Stimulated activated CD8-positive, alpha-beta memory T cell treated with anti-CD3 and anti-CD28 coated beads, Interleukin-2, amount 100 ng/mL, for 48 hours (primary cell): Measurements from ENCODE around the gene HIPK2.

Experiments used
- DNase-seq, 2 donors: peaks; one replicate each; pipeline ENCODE4 v3.0.0-alpha.2; 2020; ENCODE audit warnings: low read depth in 2 of 2

Gene HIPK2

DNA sequence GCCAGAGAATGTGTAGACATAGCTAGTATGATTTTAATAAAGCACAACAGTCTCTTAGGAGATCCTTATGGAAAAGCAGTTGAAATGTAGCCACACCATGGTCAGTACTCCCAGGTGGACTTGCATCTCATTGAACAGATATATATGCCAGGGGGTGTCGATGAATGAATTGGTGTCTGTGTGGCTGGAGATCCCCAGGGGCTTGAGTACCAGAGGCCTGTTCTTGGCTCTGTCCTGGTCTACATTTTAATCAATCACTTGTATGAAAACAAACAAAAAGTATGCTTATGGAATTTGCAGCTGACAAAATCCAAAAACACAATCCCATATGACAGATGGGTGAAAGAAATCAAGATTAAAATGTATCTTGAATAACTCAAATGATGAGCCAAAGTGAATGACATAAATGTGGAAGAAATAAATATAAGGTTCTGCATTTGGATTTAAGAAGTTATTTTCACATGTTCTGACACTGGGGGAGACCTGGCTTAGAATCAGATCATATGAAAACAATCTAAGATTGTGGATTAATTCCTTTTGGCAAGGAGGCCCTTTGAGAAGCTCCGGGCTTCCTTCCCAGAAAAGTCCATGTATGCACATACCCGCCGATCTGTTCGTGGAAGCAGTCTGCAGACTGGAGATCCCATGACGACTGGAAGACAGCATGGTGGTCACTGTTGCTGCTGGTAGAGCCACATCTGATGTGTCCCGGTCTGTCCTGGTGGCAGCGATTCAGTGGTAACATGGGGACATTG lies 238.7 kb downstream of the HIPK2 start:
- DNase-seq: no peak

DNA sequence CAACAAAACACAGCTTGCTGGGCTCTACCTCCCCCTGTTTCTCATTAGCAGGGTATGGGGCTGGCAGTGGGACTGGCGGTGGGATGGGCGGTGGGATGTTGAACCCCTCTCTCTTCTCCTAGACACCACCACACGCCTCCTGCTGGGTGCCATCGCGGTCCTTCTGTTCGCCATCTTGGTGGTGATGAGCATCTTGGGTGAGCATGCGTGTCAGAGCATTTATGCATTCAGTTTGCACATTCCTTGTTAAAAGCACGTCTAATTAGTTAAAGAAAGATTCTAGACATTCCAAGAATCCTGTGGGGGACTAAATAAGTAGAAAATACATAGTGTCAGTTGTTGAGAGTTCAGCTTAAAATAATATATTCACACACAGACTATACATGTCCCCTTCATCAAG lies 241.6 kb downstream of the HIPK2 start:
- DNase-seq: no peak

DNA sequence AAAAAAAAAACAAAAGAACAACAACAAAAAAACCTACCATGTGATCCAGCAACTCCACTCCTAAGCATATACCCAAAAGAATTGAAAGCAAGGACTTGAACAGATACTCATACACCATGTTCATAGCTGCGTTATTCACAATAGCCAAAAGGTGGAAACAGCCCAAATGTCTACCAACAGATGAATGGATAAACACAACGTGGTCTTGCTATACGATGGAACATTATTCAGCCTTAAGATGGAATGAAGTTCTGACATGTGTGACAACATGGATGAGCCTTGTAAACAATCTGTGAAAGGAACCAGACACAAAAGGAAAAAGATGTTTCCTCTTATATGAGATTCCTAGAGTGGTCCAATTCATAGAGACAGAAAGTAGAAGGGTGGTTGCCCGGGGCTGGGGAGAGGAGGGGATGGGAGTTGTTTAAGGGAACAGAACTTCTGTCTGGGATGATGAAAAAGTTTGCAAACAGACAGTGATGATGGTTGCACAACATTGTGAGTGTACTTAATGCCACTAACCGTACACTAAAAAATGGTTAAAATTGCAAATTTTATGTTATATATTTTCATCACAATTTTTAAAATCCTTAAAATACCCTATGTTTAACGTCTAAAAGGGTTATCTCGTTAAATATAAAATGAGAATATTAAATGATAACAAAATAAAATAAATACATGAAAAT lies 242.7 kb downstream of the HIPK2 start:
- DNase-seq: no peak

GRCh38 chr7:139534096-139534495 lies 243.7 kb downstream of the HIPK2 start:
- DNase-seq: no peak

DNA sequence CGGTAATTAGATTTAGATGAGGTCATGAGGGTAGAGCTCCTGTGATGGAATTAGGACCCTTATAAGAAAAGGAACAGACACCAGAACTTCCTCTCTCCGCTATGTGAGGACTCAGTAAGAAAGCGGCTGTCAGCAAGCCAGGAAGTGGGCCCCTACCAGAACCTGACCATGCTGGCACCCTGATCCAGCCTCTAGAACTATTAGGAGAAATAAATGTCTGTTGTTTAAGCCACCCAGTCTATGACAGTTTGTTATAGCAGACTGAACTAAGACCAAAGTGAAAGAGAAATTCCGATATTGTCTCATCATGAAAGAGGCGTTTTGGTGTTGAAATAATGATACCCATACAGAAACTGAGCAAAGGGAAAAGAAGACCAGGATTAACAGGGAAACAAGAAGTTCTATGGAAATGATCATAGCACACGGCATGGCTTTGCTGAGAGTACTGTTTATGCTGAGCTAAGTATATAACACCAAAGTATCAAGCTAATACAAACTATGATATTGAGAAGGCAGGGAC lies 245.1 kb downstream of the HIPK2 start:
- no peak for DNase-seq

DNA sequence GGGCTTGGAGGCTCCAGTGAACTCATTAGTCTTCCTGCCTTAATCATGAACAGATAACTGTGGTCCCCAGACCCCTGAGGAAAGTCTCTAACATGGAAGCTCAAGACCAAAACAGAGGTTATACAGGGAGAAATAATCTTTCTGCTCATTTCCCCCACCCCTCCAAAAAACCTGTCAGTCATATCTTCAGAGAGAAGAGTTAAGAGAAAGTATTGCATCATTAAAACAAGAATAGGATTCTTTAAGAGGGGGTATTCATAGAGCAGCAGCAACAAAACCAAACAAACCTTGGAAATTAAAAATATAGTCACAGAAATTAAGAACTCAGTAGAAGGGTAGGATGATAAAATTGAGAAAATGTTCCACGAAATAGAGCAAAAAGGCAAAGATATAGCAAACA lies 246.7 kb downstream of the HIPK2 start:
- DNase-seq: no peak

- DNase-seq: no peak
Measured at GRCh38 chr7:139526578-139527544, 250.9 kb downstream of the HIPK2 start.

GRCh38 chr7:139525750-139526149 lies 252.0 kb downstream of the HIPK2 start:
- DNase-seq: no peak

- no peak for DNase-seq
Measured at GRCh38 chr7:139525239-139525638, 252.6 kb downstream of the HIPK2 start.

- no peak for DNase-seq
Measured at GRCh38 chr7:139523968-139524815, 253.6 kb downstream of the HIPK2 start.

- no peak for DNase-seq
Measured at GRCh38 chr7:139523199-139523941, 254.4 kb downstream of the HIPK2 start, which contains the start of gene CLEC2L. Gene CLEC2L, plus strand, starts transcription at chr7:139523685. Its CDS starts 243 bp downstream, at chr7:139523928.

GRCh38 chr7:139522830-139523198 lies 255.0 kb downstream of the HIPK2 start:
- DNase-seq: no peak

DNA sequence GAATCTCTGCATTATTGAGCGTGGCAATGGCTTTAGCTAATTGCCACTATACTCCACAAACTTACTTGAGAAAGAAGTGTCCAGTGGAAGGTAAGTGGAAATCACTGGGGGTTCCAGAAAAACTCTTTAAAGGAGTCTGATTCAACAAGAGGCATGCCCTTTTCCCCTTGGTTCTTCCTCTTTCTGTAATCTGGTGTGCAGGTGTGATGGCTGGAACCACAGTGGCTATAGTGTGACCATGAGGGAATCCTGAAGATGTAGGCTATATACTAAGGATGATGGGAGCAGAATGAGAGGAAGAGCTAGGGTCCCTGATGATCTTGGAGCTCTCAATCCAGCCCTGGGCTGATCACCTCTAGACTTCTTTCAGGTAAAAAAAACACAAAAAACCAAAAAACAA lies 256.4 kb downstream of the HIPK2 start:
- DNase-seq: no peak

DNA sequence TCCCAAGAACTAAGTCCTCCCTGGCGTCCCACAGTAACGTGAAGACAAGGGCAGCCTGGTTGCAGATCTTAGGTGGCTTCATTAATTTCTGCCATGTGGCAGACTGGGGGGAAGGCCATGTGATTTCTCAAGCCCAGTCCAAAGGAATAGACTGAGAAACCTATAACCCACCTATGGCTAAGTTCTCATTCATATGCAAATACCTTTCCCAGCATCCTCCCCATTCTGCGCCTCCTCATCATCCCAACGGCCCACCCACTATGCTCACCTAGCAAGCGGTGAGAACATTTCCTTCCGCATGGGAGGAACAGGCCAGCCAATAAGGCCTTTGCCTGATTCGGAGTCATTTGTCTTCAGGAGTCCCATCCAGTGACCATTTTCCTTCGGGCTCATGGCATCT lies 262.5 kb downstream of the HIPK2 start:
- no peak for DNase-seq
